Trophoblast cell (in vitro differentiated cells and primary cell): ENCODE measurements around the gene PLXNA2.

Source experiments
- DNase-seq, 2 donors: peaks; one replicate each; pipeline ENCODE4 v3.0.0-alpha.2; 2016
- H2AFZ ChIP-seq: 2 replicates; pipeline ENCODE4 v1.6.1; 2013; ENCODE audit warnings: low read length, moderate library complexity, mild to moderate bottlenecking; ENCODE audit not compliant: insufficient read depth, poor library complexity
- H2AK5ac ChIP-seq: 2 replicates; pipeline ENCODE4 v1.6.1; 2013; ENCODE audit warnings: mild to moderate bottlenecking, low read length
- H2BK120ac ChIP-seq: 2 replicates; pipeline ENCODE4 v1.6.1; 2013; ENCODE audit warnings: low read length, mild to moderate bottlenecking, moderate library complexity; ENCODE audit not compliant: insufficient read depth, poor library complexity
- H2BK12ac ChIP-seq: 2 replicates; pipeline ENCODE4 v1.6.1; 2013; ENCODE audit warnings: mild to moderate bottlenecking, low read length, moderate library complexity
- H2BK5ac ChIP-seq: 2 replicates; pipeline ENCODE4 v1.6.1; 2013; ENCODE audit warnings: low read length, low read depth, moderate library complexity, mild to moderate bottlenecking; ENCODE audit not compliant: poor library complexity
- H3K14ac ChIP-seq: 2 replicates; pipeline ENCODE4 v1.6.1; 2013; ENCODE audit warnings: mild to moderate bottlenecking, low read length
- H3K18ac ChIP-seq: 2 replicates; pipeline ENCODE4 v1.6.1; 2013; ENCODE audit warnings: mild to moderate bottlenecking, low read length
- H3K23ac ChIP-seq: 2 replicates; pipeline ENCODE4 v1.6.1; 2013; ENCODE audit warnings: low read length
- H3K27ac ChIP-seq: 2 replicates; pipeline ENCODE4 v1.5.1; 2013; ENCODE audit warnings: low read depth, mild to moderate bottlenecking, inconsistent platforms, low read length, moderate library complexity
- H3K27me3 ChIP-seq: 2 replicates; pipeline ENCODE4 v1.6.1; 2013; ENCODE audit warnings: inconsistent platforms, mild to moderate bottlenecking, low read length, moderate library complexity; ENCODE audit not compliant: insufficient read depth
- H3K36me3 ChIP-seq, 2 experiments: 1 replicate in 1 of 2; 2 replicates in 1 of 2; pipeline ENCODE4 v1.6.1; 2013; ENCODE audit warnings: low read length in 2 of 2, mild to moderate bottlenecking in 2 of 2, moderate library complexity in 1 of 2; ENCODE audit not compliant: insufficient read depth in 2 of 2, control insufficient read depth in 1 of 2
- H3K4ac ChIP-seq: 2 replicates; pipeline ENCODE4 v1.6.1; 2013; ENCODE audit warnings: low read depth, mild to moderate bottlenecking, low read length, moderate library complexity
- H3K4me1 ChIP-seq, 2 experiments: 1 replicate in 1 of 2; 2 replicates in 1 of 2; pipeline ENCODE4 v1.6.1; 2013; ENCODE audit warnings: low read length in 2 of 2, mild to moderate bottlenecking in 2 of 2, moderate library complexity in 1 of 2; ENCODE audit not compliant: insufficient read depth in 2 of 2, control insufficient read depth in 1 of 2
- H3K4me2 ChIP-seq: 2 replicates; pipeline ENCODE4 v1.6.1; 2013; ENCODE audit warnings: inconsistent platforms, mild to moderate bottlenecking, low read length, moderate library complexity
- H3K4me3 ChIP-seq: 2 replicates; pipeline ENCODE4 v1.5.1; 2013; ENCODE audit warnings: mild to moderate bottlenecking, low read depth, low read length, inconsistent platforms
- H3K79me1 ChIP-seq: one replicate; pipeline ENCODE4 v1.6.1; 2013; ENCODE audit warnings: low read length
- H3K79me2 ChIP-seq: 2 replicates; pipeline ENCODE4 v1.6.1; 2013; ENCODE audit warnings: low read length, mild to moderate bottlenecking; ENCODE audit not compliant: control insufficient read depth, insufficient read depth, poor library complexity
- H3K9ac ChIP-seq: 2 replicates; pipeline ENCODE4 v1.6.1; 2013; ENCODE audit warnings: mild to moderate bottlenecking, low read length
- H3K9me3 ChIP-seq: 2 replicates; pipeline ENCODE4 v1.6.1; 2013; ENCODE audit warnings: low read depth, mild to moderate bottlenecking, control low read depth, inconsistent platforms, low read length; ENCODE audit not compliant: insufficient read depth
- H4K12ac ChIP-seq: 2 replicates; pipeline ENCODE4 v1.6.1; 2013; ENCODE audit warnings: low read depth, mild to moderate bottlenecking, low read length, moderate library complexity
- H4K8ac ChIP-seq: 2 replicates; pipeline ENCODE4 v1.6.1; 2013; ENCODE audit warnings: low read depth, mild to moderate bottlenecking, low read length, moderate library complexity
- H4K91ac ChIP-seq: one replicate; pipeline ENCODE4 v1.6.1; 2013; ENCODE audit warnings: low read depth, mild to moderate bottlenecking, low read length, moderate library complexity
- WGBS: extraction: QIAGEN DNeasy Blood & Tissue Kit; methylation state at CpG from one replicate; pipeline ENCODE4 v1.1.7; 2013; ENCODE audit warnings: missing lambda C conversion rate; ENCODE audit not compliant: insufficient read length, insufficient coverage; ENCODE audit errors: extremely low coverage; 5-methylcytosine and 5-hydroxymethylcytosine counted together

Gene PLXNA2

DNA sequence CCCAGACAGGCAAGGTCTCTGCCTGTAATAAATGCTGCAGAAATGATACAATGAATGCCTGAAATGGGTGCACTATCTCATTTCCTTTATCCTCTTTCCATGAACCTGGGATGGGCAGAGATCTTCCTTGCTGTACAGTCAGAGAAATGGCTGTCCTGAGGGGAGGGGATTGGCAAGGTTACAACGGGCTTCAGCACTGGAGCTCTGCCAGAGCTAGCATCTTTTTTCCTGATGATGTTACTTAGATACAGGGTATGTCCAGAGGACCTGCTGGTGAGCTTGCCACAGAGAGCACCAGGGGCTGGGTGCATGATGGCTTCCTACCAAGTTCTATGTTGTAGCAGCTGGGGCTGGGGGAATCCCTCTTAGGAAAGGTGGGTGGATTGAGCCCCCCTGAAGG, 115.1 kb downstream of the PLXNA2 start:
- WGBS: no CpG with 5 or more reads among the region's 1 CpG
- no peak overlapping the region for H2BK120ac ChIP-seq

DNA sequence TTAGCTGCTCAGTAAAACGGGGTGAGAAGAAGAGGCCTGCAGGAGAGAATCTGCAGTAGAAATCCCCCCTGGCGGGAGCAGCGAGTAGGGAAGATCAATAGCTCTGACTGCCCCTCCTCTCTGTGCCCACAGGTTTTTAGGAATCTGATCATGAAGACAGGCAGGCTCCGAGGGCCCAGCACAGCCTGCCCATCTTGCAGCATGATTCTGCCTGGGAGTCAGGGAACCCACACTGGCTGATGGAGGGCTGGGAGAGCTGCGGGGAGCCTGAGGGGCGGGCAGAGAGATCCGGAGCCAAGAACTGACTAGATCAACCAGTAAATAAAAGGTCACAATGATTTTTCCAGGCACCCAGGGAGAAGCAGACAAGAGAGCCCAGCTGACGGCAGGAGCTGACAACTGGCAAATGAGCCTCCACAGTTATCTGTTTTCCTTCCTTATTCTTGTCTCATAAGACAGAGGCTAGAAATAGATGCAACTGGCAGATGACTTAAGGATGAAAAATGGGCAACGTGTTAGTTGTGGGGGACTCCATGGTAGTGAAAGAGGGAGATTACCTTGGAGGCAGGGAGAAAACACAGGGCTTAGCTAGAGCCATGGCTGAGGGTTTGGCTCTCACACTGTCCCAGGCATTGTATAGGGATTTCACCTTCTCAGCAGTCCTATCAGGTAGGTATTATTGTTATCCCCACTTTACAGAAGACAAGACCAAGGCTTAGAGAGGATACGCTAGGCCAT, 116.2 kb downstream of the PLXNA2 start:
- no peak overlapping the region for H2AFZ ChIP-seq
- no peak overlapping the region for H3K9ac ChIP-seq
- no peak overlapping the region for H3K27ac ChIP-seq
- no peak overlapping the region for H3K18ac ChIP-seq
- no peaks in the 10 kb centered on the region for H3K9me3 ChIP-seq
- no peak overlapping the region for H2BK12ac ChIP-seq
- H2BK120ac ChIP-seq: no peak overlapping the region
- H2BK5ac ChIP-seq: no peak overlapping the region
- no peak overlapping the region for H2AK5ac ChIP-seq
- no peaks in the 10 kb centered on the region for H3K27me3 ChIP-seq
- no peak for DNase-seq
- H4K91ac ChIP-seq: no peak overlapping the region
- H3K4ac ChIP-seq: no peak overlapping the region
- peaks cover 2 to 6% of the 10 kb centered on the region in 2 experiments for H3K4me1 ChIP-seq
- no peak overlapping the region for H3K4me2 ChIP-seq
- no peaks in the 10 kb centered on the region for H3K79me1 ChIP-seq
- no CpG with 5 or more reads among the region's 10 CpGs for WGBS
- peaks cover 1% of the 10 kb centered on the region for H3K79me2 ChIP-seq
- no peak overlapping the region for H4K12ac ChIP-seq
- peaks cover 21 to 25% of the 10 kb centered on the region in 2 experiments for H3K36me3 ChIP-seq
- H3K23ac ChIP-seq: no peak overlapping the region
- H4K8ac ChIP-seq: no peak overlapping the region
- no peak overlapping the region for H3K4me3 ChIP-seq
- H3K14ac ChIP-seq: no peak overlapping the region

More for the DNA sequence above, 115.1 kb downstream of the PLXNA2 start:
- Histone ChIP-seq H3K27me3 (no peaks in the 10 kb centered on the region), H4K91ac (no peak overlapping the region), H3K4me3 (no peak overlapping the region), H2AK5ac (no peak overlapping the region), H3K9ac (no peak overlapping the region), H4K8ac (no peak overlapping the region), H3K9me3 (no peaks in the 10 kb centered on the region), H3K79me1 (no peaks in the 10 kb centered on the region), H3K4ac (no peak overlapping the region), H3K14ac (no peak overlapping the region), H3K18ac (no peak overlapping the region), H2AFZ (no peak overlapping the region), H3K4me1 (peaks cover 2 to 6% of the 10 kb centered on the region in 2 experiments), H3K27ac (no peak overlapping the region), H3K4me2 (no peak overlapping the region), H4K12ac (no peak overlapping the region), H3K36me3 (peaks cover 21 to 25% of the 10 kb centered on the region in 2 experiments), H3K79me2 (peaks cover 1% of the 10 kb centered on the region), H2BK12ac (no peak overlapping the region), H2BK5ac (no peak overlapping the region), H3K23ac (no peak overlapping the region)
- no peak for DNase-seq

DNA sequence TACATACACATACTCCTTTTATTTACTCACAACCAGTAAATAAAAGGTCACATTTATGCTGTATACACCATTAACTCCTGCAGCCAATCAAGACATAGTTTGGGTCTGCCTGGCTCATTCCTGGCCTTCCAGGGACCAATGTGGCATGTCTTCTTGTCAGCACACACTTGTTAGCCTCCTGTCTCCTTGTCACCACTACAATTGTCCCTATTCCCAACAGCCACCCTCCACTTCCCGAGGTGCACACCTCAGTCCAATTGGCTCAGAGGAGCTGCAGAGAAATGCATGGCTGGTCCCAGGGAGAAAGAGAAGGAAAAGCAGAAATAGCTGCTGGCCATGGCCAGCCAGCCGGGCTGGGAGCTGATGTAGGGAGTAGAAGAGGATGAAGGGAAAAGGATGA, 116.9 kb downstream of the PLXNA2 start:
- no peak overlapping the region for H3K9ac ChIP-seq
- WGBS: no CpG with 5 or more reads among the region's 2 CpGs
- no peak for DNase-seq

DNA sequence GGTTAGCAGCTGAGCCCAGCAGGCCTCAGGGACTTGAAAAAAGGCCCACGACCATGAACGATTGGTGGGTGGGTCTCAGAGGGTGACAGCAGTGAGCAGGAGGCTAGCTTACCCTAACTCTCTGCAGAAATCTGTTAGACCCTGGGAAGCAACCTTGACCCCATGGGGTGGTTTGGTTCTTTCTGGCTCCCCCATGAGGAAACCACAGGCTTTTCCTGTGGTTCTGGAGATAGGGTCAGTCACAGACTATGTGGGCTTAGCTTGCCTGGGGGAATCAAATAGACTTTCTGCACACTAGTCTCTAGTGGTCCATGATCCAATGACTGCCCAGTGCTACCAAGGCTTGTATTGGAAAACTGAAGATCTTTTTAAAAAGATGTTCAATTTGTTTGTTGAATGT, 118.1 kb downstream of the PLXNA2 start:
- H3K4me3 ChIP-seq: no peak overlapping the region
- H3K27me3 ChIP-seq: no peaks in the 10 kb centered on the region
- no CpG with 5 or more reads among the region's 2 CpGs for WGBS
- no peak overlapping the region for H2AK5ac ChIP-seq
- no peak overlapping the region for H2BK5ac ChIP-seq
- no peak overlapping the region for H3K9ac ChIP-seq
- H2BK120ac ChIP-seq: no peak overlapping the region
- no peaks in the 10 kb centered on the region for H3K79me1 ChIP-seq
- H4K8ac ChIP-seq: no peak overlapping the region
- no peak overlapping the region for H3K23ac ChIP-seq
- no peak overlapping the region for H3K4me2 ChIP-seq
- H3K4ac ChIP-seq: no peak overlapping the region
- H3K18ac ChIP-seq: no peak overlapping the region
- H2AFZ ChIP-seq: no peak overlapping the region
- DNase-seq: no peak
- H3K27ac ChIP-seq: no peak overlapping the region
- no peaks in the 10 kb centered on the region for H3K79me2 ChIP-seq
- H3K14ac ChIP-seq: no peak overlapping the region
- H3K4me1 ChIP-seq: no peaks in the 10 kb centered on the region
- H4K91ac ChIP-seq: no peak overlapping the region
- H3K9me3 ChIP-seq: no peaks in the 10 kb centered on the region
- H3K36me3 ChIP-seq: peaks cover 20% of the 10 kb centered on the region in 2 experiments
- H2BK12ac ChIP-seq: no peak overlapping the region
- H4K12ac ChIP-seq: no peak overlapping the region

More for the DNA sequence above, 116.9 kb downstream of the PLXNA2 start:
- H4K8ac ChIP-seq: no peak overlapping the region
- no peak overlapping the region for H2AFZ ChIP-seq
- no peak overlapping the region for H4K12ac ChIP-seq
- peaks cover 0 to 3% of the 10 kb centered on the region in 2 experiments for H3K4me1 ChIP-seq
- no peaks in the 10 kb centered on the region for H3K79me1 ChIP-seq
- H2BK12ac ChIP-seq: no peak overlapping the region
- H3K14ac ChIP-seq: no peak overlapping the region
- H2AK5ac ChIP-seq: no peak overlapping the region
- no peak overlapping the region for H4K91ac ChIP-seq
- H3K23ac ChIP-seq: no peak overlapping the region
- H3K18ac ChIP-seq: no peak overlapping the region
- no peaks in the 10 kb centered on the region for H3K9me3 ChIP-seq
- no peaks in the 10 kb centered on the region for H3K79me2 ChIP-seq
- H3K4me3 ChIP-seq: no peak overlapping the region
- no peak overlapping the region for H3K27ac ChIP-seq
- no peak overlapping the region for H2BK120ac ChIP-seq
- peaks cover 21 to 25% of the 10 kb centered on the region in 2 experiments for H3K36me3 ChIP-seq
- no peaks in the 10 kb centered on the region for H3K27me3 ChIP-seq
- H2BK5ac ChIP-seq: no peak overlapping the region
- no peak overlapping the region for H3K4ac ChIP-seq
- H3K4me2 ChIP-seq: no peak overlapping the region
